Measurements from ENCODE around the gene DGKQ. TPM values are rescaled to one million over a fixed set of nuclear protein-coding genes. Genes with fewer than 3 reads are reported as not detected.

DGKQ gene
- total and polyA plus RNA-seq, 2 experiments from 2014 or later, result 4.0 to 22.4 TPM

DNA sequence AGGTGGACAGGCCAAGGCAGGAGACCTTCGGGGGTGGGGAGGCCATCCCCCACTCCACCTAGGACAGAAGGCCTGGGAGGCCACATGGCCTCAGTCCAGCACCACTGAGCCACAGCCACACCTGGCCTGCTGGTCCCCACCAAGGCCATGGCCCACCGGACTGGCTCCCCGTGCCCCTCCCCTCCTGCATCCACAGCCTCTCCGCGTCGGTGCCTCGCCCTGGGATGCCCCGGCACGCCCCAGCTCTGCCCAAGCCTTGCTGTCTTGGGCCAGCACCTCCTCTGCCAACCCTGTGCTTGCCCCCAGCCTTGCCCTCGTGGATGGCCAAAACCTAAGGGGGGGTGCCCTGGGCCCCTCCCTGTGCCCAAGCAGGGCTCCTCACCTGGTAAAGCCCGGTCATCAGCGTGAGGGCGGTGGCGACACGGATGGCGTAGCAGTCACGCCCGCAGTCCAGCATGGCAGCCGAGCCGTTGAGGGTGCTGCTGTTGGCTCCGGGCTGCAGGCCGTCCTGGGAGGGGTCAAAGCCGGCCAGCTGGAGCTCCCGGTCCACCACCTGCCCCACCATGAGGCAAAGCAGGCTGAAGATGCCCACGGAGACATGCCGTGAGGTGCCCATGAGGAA is 17.5 kb upstream of the DGKQ start:
- Histone ChIP-seq H3K4me1 (ENCODE audit: insufficient read depth) (peaks cover 6% of the 10 kb centered on the region; the same call in 1 of the 2 replicates), H3K9me2 (ENCODE audit: insufficient read depth) (no peaks in the 10 kb centered on the region), H3K27me3 (ENCODE audit: insufficient read depth) (peaks cover 11% of the 10 kb centered on the region), H3K79me2 (replicated peaks; ENCODE audit: insufficient read depth) (no peaks in the 10 kb centered on the region), H3K27ac (ENCODE audit: low read depth) (no peak overlapping the region), H2AFZ (no peak overlapping the region), H4K20me1 (replicated peaks; ENCODE audit: insufficient read depth) (no peaks in the 10 kb centered on the region), H3K4me2 (no peak overlapping the region), H3F3A (replicated peaks; ENCODE audit: low read depth) (0 out of 2 replicates have a peak, but pooled peaks cover 2% of the 10 kb centered on the region), H3K36me3 (ENCODE audit: insufficient read depth) (no peaks in the 10 kb centered on the region), H3K4me3 (no peak overlapping the region)
- H3K4me1 Mint-ChIP-seq, result 0 out of 3 replicates have a peak, but pooled peaks cover 2% of the 10 kb centered on the region
- no peaks in the 10 kb centered on the region for H3K9me3 Mint-ChIP-seq
- no peak overlapping the region for H3K4me3 Mint-ChIP-seq
- H3K27ac Mint-ChIP-seq, result no peak overlapping the region
- ATAC-seq (no peak), DNase-seq (ENCODE audit: low spot score) (no peak)
- no peaks in the 10 kb centered on the region for H3K36me3 Mint-ChIP-seq (ENCODE audit: low read depth)
- peaks cover 17% of the 10 kb centered on the region for H3K27me3 Mint-ChIP-seq (ENCODE audit: insufficient read depth, low read depth, poor library complexity)
- TF ChIP-seq, protein P1, sequence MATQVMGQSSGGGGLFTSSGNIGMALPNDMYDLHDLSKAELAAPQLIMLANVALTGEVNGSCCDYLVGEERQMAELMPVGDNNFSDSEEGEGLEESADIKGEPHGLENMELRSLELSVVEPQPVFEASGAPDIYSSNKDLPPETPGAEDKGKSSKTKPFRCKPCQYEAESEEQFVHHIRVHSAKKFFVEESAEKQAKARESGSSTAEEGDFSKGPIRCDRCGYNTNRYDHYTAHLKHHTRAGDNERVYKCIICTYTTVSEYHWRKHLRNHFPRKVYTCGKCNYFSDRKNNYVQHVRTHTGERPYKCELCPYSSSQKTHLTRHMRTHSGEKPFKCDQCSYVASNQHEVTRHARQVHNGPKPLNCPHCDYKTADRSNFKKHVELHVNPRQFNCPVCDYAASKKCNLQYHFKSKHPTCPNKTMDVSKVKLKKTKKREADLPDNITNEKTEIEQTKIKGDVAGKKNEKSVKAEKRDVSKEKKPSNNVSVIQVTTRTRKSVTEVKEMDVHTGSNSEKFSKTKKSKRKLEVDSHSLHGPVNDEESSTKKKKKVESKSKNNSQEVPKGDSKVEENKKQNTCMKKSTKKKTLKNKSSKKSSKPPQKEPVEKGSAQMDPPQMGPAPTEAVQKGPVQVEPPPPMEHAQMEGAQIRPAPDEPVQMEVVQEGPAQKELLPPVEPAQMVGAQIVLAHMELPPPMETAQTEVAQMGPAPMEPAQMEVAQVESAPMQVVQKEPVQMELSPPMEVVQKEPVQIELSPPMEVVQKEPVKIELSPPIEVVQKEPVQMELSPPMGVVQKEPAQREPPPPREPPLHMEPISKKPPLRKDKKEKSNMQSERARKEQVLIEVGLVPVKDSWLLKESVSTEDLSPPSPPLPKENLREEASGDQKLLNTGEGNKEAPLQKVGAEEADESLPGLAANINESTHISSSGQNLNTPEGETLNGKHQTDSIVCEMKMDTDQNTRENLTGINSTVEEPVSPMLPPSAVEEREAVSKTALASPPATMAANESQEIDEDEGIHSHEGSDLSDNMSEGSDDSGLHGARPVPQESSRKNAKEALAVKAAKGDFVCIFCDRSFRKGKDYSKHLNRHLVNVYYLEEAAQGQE (IDR thresholded peaks at IDR 0.05; ENCODE audit: unreplicated experiment), result no peak
- no peak for TF ChIP-seq EZH2 (IDR thresholded peaks at IDR 0.05; ENCODE audit: low read depth, unreplicated experiment)
- no peak for TF ChIP-seq CTCF (conservative IDR thresholded peaks at IDR 0.05; ENCODE audit: low read depth in 2 of 2)
- TF ChIP-seq ETS1 (IDR thresholded peaks at IDR 0.05), result no peak
- no peak for TF ChIP-seq CREB1 (CRISPR knock-in tag; IDR thresholded peaks at IDR 0.05; ENCODE audit: low read depth)
- no peak for TF ChIP-seq ZNF114 (CRISPR knock-in tag; IDR thresholded peaks at IDR 0.05)
- TF ChIP-seq POLR2AphosphoS5 (IDR thresholded peaks at IDR 0.05; ENCODE audit: low read depth), result no peak
- TF ChIP-seq JUNB (IDR thresholded peaks at IDR 0.05; ENCODE audit: unreplicated experiment), result no peak
- TF ChIP-seq ZNF462 (CRISPR knock-in tag; IDR thresholded peaks at IDR 0.05), result no peak
- no peak for TF ChIP-seq NANOG (IDR thresholded peaks at IDR 0.05; ENCODE audit: borderline replicate concordance)
- TF ChIP-seq STAT1 (IDR thresholded peaks at IDR 0.05; ENCODE audit: unreplicated experiment), result no peak
- TF ChIP-seq ZNF331 (CRISPR knock-in tag; IDR thresholded peaks at IDR 0.05; ENCODE audit: low read depth), result no peak
- TF ChIP-seq EZH2phosphoT487 (IDR thresholded peaks at IDR 0.05; ENCODE audit: unreplicated experiment), result no peak

All from GM23338 (cell line).